Endothelial cell of umbilical vein (primary cell): Measurements from ENCODE around the gene MYRIP. TPM values are rescaled to one million over a fixed set of nuclear protein-coding genes. Genes with fewer than 3 reads are reported as not detected.

Source experiments
- BruUV-seq: library from RNA; stranded (reverse); fragments of 400-500 nt; replicated peaks from 2 replicates; lab custom pipeline; 2021; lab: Mats Ljungman, UMichigan
- CTCF ChIA-PET: fragments of 300-600, 350-600 bp; sonication (Branson Sonifier 250); formaldehyde crosslinking; loops from one replicate; lab custom pipeline; 2021; ENCODE audit warnings: antibody characterized with exemption, inconsistent platforms; lab: Charles Lee
- POLR2A ChIA-PET: fragments of 300-600, 350-600 bp; sonication (Branson Sonifier 250); formaldehyde crosslinking; loops from one replicate; lab custom pipeline; 2021; ENCODE audit warnings: antibody characterized with exemption, inconsistent platforms; lab: Charles Lee
- DNase-seq: peaks from one replicate; pipeline ENCODE4 v3.0.0-alpha.2; 2011; ENCODE audit warnings: low read depth, low spot score
- FAIRE-seq: peaks from 2 replicates; lab custom pipeline; 2011; peaks lifted over from hg19 to GRCh38; lab: Jason Lieb, UNC
- H2AFZ ChIP-seq: 2 replicates; pipeline ENCODE4 v1.6.0; 2012; ENCODE audit warnings: low read depth, low read length, control low read depth, inconsistent platforms
- H3K27ac ChIP-seq: 2 replicates; pipeline ENCODE4 v1.5.1; 2011; ENCODE audit warnings: low read depth, mild to moderate bottlenecking, control low read depth, low read length, moderate library complexity; ENCODE audit not compliant: insufficient read depth
- H3K27me3 ChIP-seq, 2 experiments: 2 replicates each; pipeline versions ENCODE4 v1.6.0 to v1.6.1; 2011; ENCODE audit warnings: low read length in 2 of 2, mixed read lengths in 1 of 2; ENCODE audit not compliant: control insufficient read depth in 2 of 2, insufficient read depth in 2 of 2
- H3K36me3 ChIP-seq, 2 experiments: 2 replicates in 1 of 2; 3 replicates in 1 of 2; pipeline ENCODE4 v1.5.1; 2011; ENCODE audit warnings: low read length in 2 of 2, mild to moderate bottlenecking in 1 of 2, moderate library complexity in 1 of 2; ENCODE audit not compliant: control insufficient read depth in 2 of 2, insufficient read depth in 2 of 2; ENCODE audit errors: extremely low read depth in 1 of 2
- H3K4me1 ChIP-seq: 3 replicates; pipeline ENCODE4 v1.5.1; 2011; ENCODE audit warnings: mild to moderate bottlenecking, low read length; ENCODE audit not compliant: control insufficient read depth, insufficient read depth; ENCODE audit errors: extremely low read depth
- H3K4me2 ChIP-seq: 2 replicates; pipeline ENCODE4 v1.6.1; 2011; ENCODE audit warnings: low read length, control low read depth, mixed read lengths; ENCODE audit not compliant: insufficient read depth
- H3K4me3 ChIP-seq, 3 experiments: fragments of 200-600 bp in 1 of 3; sonication (generic), shearing (Covaris generic) in 1 of 3; replicated peaks in 1 of 3; 2 replicates each; pipeline ENCODE4 v1.5.1; 2011 to 2016; ENCODE audit warnings: control low read depth in 3 of 3, low read length in 3 of 3, mild to moderate bottlenecking in 2 of 3, inconsistent platforms in 1 of 3, low read depth in 1 of 3, moderate library complexity in 1 of 3; ENCODE audit not compliant: insufficient read depth in 1 of 3
- H3K79me2 ChIP-seq: 2 replicates; pipeline ENCODE4 v1.6.0; 2012; ENCODE audit warnings: low read length, inconsistent platforms; ENCODE audit not compliant: control insufficient read depth, insufficient read depth
- H3K9ac ChIP-seq: replicated peaks from 2 replicates; pipeline ENCODE3; 2011; ENCODE audit warnings: low read length, control low read depth; ENCODE audit not compliant: insufficient read depth; ENCODE audit errors: extremely low read depth
- H3K9me1 ChIP-seq: replicated peaks from 3 replicates; pipeline ENCODE4 v1.6.0; 2011; ENCODE audit warnings: mild to moderate bottlenecking, low read length; ENCODE audit not compliant: control insufficient read depth, insufficient read depth; ENCODE audit errors: extremely low read depth
- H3K9me3 ChIP-seq: replicated peaks from 2 replicates; pipeline ENCODE4 v1.5.1; 2012; ENCODE audit warnings: low read length, inconsistent platforms; ENCODE audit not compliant: control insufficient read depth, insufficient read depth
- H4K20me1 ChIP-seq: replicated peaks from 2 replicates; pipeline ENCODE3; 2011; ENCODE audit warnings: mild to moderate bottlenecking, low read length; ENCODE audit not compliant: control insufficient read depth, insufficient read depth; ENCODE audit errors: extremely low read depth
- CTCF ChIP-seq, 2 donors: IDR thresholded peaks; 1 replicate in 1 of 2; 2 replicates in 1 of 2; pipeline ENCODE4 v1.5.1; 2011; ENCODE audit warnings: low read length in 2 of 2, mild to moderate bottlenecking in 2 of 2, moderate library complexity in 2 of 2, control low read depth in 1 of 2, inconsistent platforms in 1 of 2, low read depth in 1 of 2; ENCODE audit not compliant: insufficient read depth in 1 of 2; ENCODE audit errors: extremely low read depth in 1 of 2
- EZH2 ChIP-seq: IDR thresholded peaks from 2 replicates; pipeline ENCODE4 v1.6.1; 2012; ENCODE audit warnings: borderline replicate concordance, low read depth, mild to moderate bottlenecking, moderate library complexity, low read length, inconsistent platforms; ENCODE audit not compliant: severe bottlenecking
- FOS ChIP-seq: IDR thresholded peaks from 2 replicates; pipeline ENCODE4 v1.6.1; 2011; ENCODE audit warnings: mild to moderate bottlenecking, low read length, moderate library complexity, borderline replicate concordance; ENCODE audit not compliant: insufficient read depth
- GATA2 ChIP-seq: IDR thresholded peaks from 2 replicates; pipeline ENCODE4 v1.7.0; 2011; ENCODE audit warnings: low read depth, mild to moderate bottlenecking, moderate library complexity, mixed read lengths, low read length; ENCODE audit not compliant: insufficient read length, insufficient read depth
- JUN ChIP-seq: IDR thresholded peaks from 2 replicates; pipeline ENCODE4 v1.6.1; 2011; ENCODE audit warnings: borderline replicate concordance, low read depth; ENCODE audit not compliant: insufficient read length, insufficient read depth
- MAX ChIP-seq: IDR thresholded peaks from 2 replicates; pipeline ENCODE4 v1.6.1; 2011; ENCODE audit not compliant: insufficient read depth, insufficient read length
- MYC ChIP-seq: IDR thresholded peaks from one replicate; pipeline ENCODE4 v1.6.1; 2011; ENCODE audit warnings: mild to moderate bottlenecking, low read depth, low read length
- POLR2A ChIP-seq: IDR thresholded peaks from 2 replicates; pipeline ENCODE4 v1.6.1; 2012; ENCODE audit warnings: low read depth, mild to moderate bottlenecking, control low read depth, low read length
- POLR2AphosphoS5 ChIP-seq: IDR thresholded peaks from 2 replicates; pipeline ENCODE4 v1.6.1; 2012; ENCODE audit warnings: low read depth, mild to moderate bottlenecking, control low read depth, low read length, moderate library complexity; ENCODE audit not compliant: insufficient read depth
- dilution Hi-C: fragments of 300-500 bp; cut with MboI; formaldehyde crosslinking; loops from one replicate; pipeline ENCODE4 v1.15.0; 2019; ENCODE audit warnings: low sequenced_read_pairs; ENCODE audit not compliant: extremely low pct_ligation_motif_present
- intact Hi-C: fragments of 100-400 bp; cut with micrococcal nuclease; formaldehyde crosslinking; loops from one replicate; pipeline ENCODE4 v1.10.0; 2022
- polyA plus RNA-seq, 4 experiments: library from polyadenylated mRNA; depleted of rRNA in 3 of 4; stranded (reverse) in 3 of 4; unstranded in 1 of 4; fragments of >200 nt; gene quantifications; 2 replicates each; pipeline versions ENCODE4 v1.2.1 to v1.2.3, GENCODE V29; 2011 to 2012; ENCODE audit warnings: missing spikeins in 1 of 4
- total RNA-seq: library from RNA; stranded (reverse); gene quantifications from 2 replicates; pipeline ENCODE4 v1.2.3, GENCODE V29; 2021

MYRIP gene
- total and polyA plus RNA-seq, 2 donors (not counting 3 experiments of a cell fraction or from before 2014, with no cell fraction given) = 6.7 to 11.9 TPM

GRCh38 chr3:40124918-40125317 is 315.5 kb downstream of the MYRIP start:
- ChIA-PET CTCF (no interaction called here), POLR2A (no interaction called here)
- FAIRE-seq (no peak), DNase-seq (no peak)
- BruUV-seq = no TSS peak
- no peaks in the 10 kb centered on the region for H3K9me3 ChIP-seq
- no peaks in the 10 kb centered on the region for H3K27me3 ChIP-seq
- intact Hi-C loops = no loop called here
- H3K9me1 ChIP-seq = no peaks in the 10 kb centered on the region
- H2AFZ ChIP-seq = no peak overlapping the region
- no peaks in the 10 kb centered on the region for H4K20me1 ChIP-seq
- H3K4me3 ChIP-seq = no peak overlapping the region
- no peak overlapping the region for H3K9ac ChIP-seq
- H3K79me2 ChIP-seq = no peaks in the 10 kb centered on the region
- H3K36me3 ChIP-seq = no peaks in the 10 kb centered on the region
- no peaks in the 10 kb centered on the region for H3K4me1 ChIP-seq
- no peak for TF ChIP-seq FOS
- TF ChIP-seq GATA2 = no peak
- TF ChIP-seq EZH2 = no peak
- no peak for TF ChIP-seq MAX
- TF ChIP-seq POLR2AphosphoS5 = no peak
- no peak for TF ChIP-seq MYC
- no peak for TF ChIP-seq POLR2A
- TF ChIP-seq JUN = no peak
- TF ChIP-seq CTCF (IDR thresholded peaks at IDR 0.05; ENCODE audit: extremely low read depth in 1 of 2, insufficient read depth in 1 of 2, low read depth in 1 of 2, low read length in 2 of 2) = no peak
- H3K4me2 ChIP-seq = no peak overlapping the region
- no peak overlapping the region for H3K27ac ChIP-seq
- dilution Hi-C loops = no loop called here
